B cell (primary cell): ENCODE data around the gene GPLD1. TPM values are rescaled to one million over a fixed set of nuclear protein-coding genes. Genes with fewer than 3 reads are reported as not detected.

Source experiments
- ATAC-seq: fragments of 200-7000 bp; cut with Tn5 transposase; one replicate; pipeline ENCODE4 v1.10.0; 2021; ENCODE audit warnings: low read depth, mild to moderate bottlenecking, moderate number of reproducible peaks, moderate library complexity
- CTCF ChIA-PET: fragments of 350-600 bp; sonication (Branson Sonifier 250); formaldehyde crosslinking; loops from one replicate; lab custom pipeline; 2021; ENCODE audit warnings: antibody characterized with exemption, inconsistent platforms; lab: Charles Lee
- POLR2A ChIA-PET: fragments of 350-600 bp; sonication (Branson Sonifier 250); formaldehyde crosslinking; loops from one replicate; lab custom pipeline; 2021; ENCODE audit warnings: antibody characterized with exemption; lab: Charles Lee
- DNase-seq: peaks from one replicate; pipeline ENCODE4 v3.0.0; 2013
- H2AFZ ChIP-seq: 2 replicates; pipeline ENCODE4 v1.6.1; 2012; ENCODE audit warnings: mild to moderate bottlenecking, low read depth, low read length; ENCODE audit not compliant: insufficient read depth, poor library complexity, severe bottlenecking
- H3K27ac ChIP-seq, 2 donors: 1 replicate in 1 of 2; 2 replicates in 1 of 2; pipeline ENCODE4 v1.5.1; 2012 to 2013; ENCODE audit warnings: low read length in 2 of 2, mild to moderate bottlenecking in 2 of 2, moderate library complexity in 1 of 2
- H3K27me3 ChIP-seq, 4 experiments: fragments of 200-600 bp in 1 of 4; sonication (generic) in 1 of 4; replicated peaks in 1 of 4; 1 replicate in 2 of 4; 2 replicates in 2 of 4; pipeline versions ENCODE4 v1.6.1 to v1.7.0; 2013 to 2016; ENCODE audit warnings: low read length in 3 of 4, mild to moderate bottlenecking in 2 of 4, mixed read lengths in 1 of 4, moderate library complexity in 1 of 4; ENCODE audit not compliant: insufficient read depth in 4 of 4, control insufficient read depth in 3 of 4; ENCODE audit errors: control extremely low read depth in 1 of 4
- H3K36me3 ChIP-seq, 2 experiments: replicated peaks in 1 of 2; 1 replicate in 1 of 2; 2 replicates in 1 of 2; pipeline versions ENCODE4 v1.6.1 to v1.7.1; 2013; ENCODE audit warnings: low read length in 1 of 2; ENCODE audit not compliant: insufficient read depth in 2 of 2, control insufficient read depth in 1 of 2; ENCODE audit errors: control extremely low read depth in 1 of 2, extremely low read depth in 1 of 2
- H3K4me1 ChIP-seq, 2 donors: fragments of 200-600 bp in 1 of 2; sonication (generic) in 1 of 2; 1 replicate in 1 of 2; 2 replicates in 1 of 2; pipeline versions ENCODE4 v1.5.1 to v1.6.1; 2013 to 2017; ENCODE audit warnings: low read length in 2 of 2; ENCODE audit not compliant: control insufficient read depth in 2 of 2, insufficient read depth in 2 of 2
- H3K4me2 ChIP-seq: replicated peaks from 2 replicates; pipeline ENCODE3; 2012; ENCODE audit warnings: mild to moderate bottlenecking, low read depth, low read length; ENCODE audit not compliant: poor library complexity, severe bottlenecking
- H3K4me3 ChIP-seq, 5 experiments: fragments of 200-600 bp in 1 of 5; sonication (generic) in 1 of 5; 1 replicate in 3 of 5; 2 replicates in 2 of 5; pipeline versions ENCODE4 v1.5.1 to v1.7.0; 2011 to 2016; ENCODE audit warnings: low read length in 4 of 5, mild to moderate bottlenecking in 4 of 5, low read depth in 2 of 5, control low read depth in 1 of 5, moderate library complexity in 1 of 5; ENCODE audit not compliant: insufficient read depth in 1 of 5; ENCODE audit errors: control extremely low read depth in 1 of 5, extremely low read depth in 1 of 5
- H3K79me2 ChIP-seq: fragments of 200-600 bp; sonication (generic); one replicate; pipeline ENCODE4 v1.6.0; 2016; ENCODE audit warnings: low read length; ENCODE audit not compliant: control insufficient read depth, insufficient read depth
- H3K9ac ChIP-seq: fragments of 200-600 bp; sonication (generic); 2 replicates; pipeline ENCODE4 v1.6.1; 2017; ENCODE audit warnings: mild to moderate bottlenecking, low read length, moderate library complexity
- H3K9me3 ChIP-seq, 3 donors: one replicate each; pipeline versions ENCODE4 v1.6.1 to v1.7.1; 2013; ENCODE audit warnings: low read length in 2 of 3; ENCODE audit not compliant: control insufficient read depth in 2 of 3, insufficient read depth in 1 of 3; ENCODE audit errors: control extremely low read depth in 1 of 3
- H4K20me1 ChIP-seq: 2 replicates; pipeline ENCODE4 v1.6.0; 2012; ENCODE audit warnings: mild to moderate bottlenecking, low read length; ENCODE audit not compliant: insufficient read depth, control insufficient read depth, poor library complexity, severe bottlenecking
- H3K27ac Mint-ChIP-seq: one replicate; pipeline ENCODE4 v1.8.0; 2021; ENCODE audit warnings: mixed read lengths
- H3K27me3 Mint-ChIP-seq: one replicate; pipeline ENCODE4 v1.8.0; 2021; ENCODE audit warnings: mixed read lengths
- H3K4me1 Mint-ChIP-seq: one replicate; pipeline ENCODE4 v1.8.0; 2021; ENCODE audit warnings: mixed read lengths
- H3K4me3 Mint-ChIP-seq: one replicate; pipeline ENCODE4 v1.8.0; 2021; ENCODE audit warnings: mixed read lengths
- H3K9me3 Mint-ChIP-seq: one replicate; pipeline ENCODE4 v1.8.0; 2022; ENCODE audit warnings: mixed read lengths; ENCODE audit not compliant: insufficient read depth
- CTCF ChIP-seq: fragments of 200-600 bp; IDR thresholded peaks from one replicate; pipeline ENCODE4 v1.8.0; 2022; ENCODE audit warnings: antibody characterized with exemption, mild to moderate bottlenecking
- EZH2 ChIP-seq: IDR thresholded peaks from 2 replicates; pipeline ENCODE4 v1.6.1; 2012; ENCODE audit warnings: borderline replicate concordance, low read depth, mild to moderate bottlenecking, moderate library complexity, low read length; ENCODE audit not compliant: insufficient read depth, poor library complexity, severe bottlenecking
- WGBS: methylation state at CpG from one replicate; pipeline ENCODE4 v1.1.5; 2013; ENCODE audit warnings: missing lambda C conversion rate; ENCODE audit not compliant: insufficient coverage; 5-methylcytosine and 5-hydroxymethylcytosine counted together
- intact Hi-C: fragments of 100-400 bp; cut with micrococcal nuclease; formaldehyde crosslinking; loops from one replicate; pipeline ENCODE4 v1.10.0; 2022
- polyA plus RNA-seq: library from polyadenylated mRNA; depleted of rRNA; stranded (reverse); fragments of >200 nt; gene quantifications from 2 replicates; pipeline ENCODE4 v1.2.3, GENCODE V29; 2012
- total RNA-seq, 2 donors: library from RNA; stranded (reverse); fragments of 120-200 nt in 1 of 2; gene quantifications; 1 replicate in 1 of 2; 2 replicates in 1 of 2; pipeline versions ENCODE4 v1.2.3 to v1.2.4, GENCODE V29; 2013 to 2022

Gene GPLD1
- total and polyA plus RNA-seq, 2 donors (not counting 1 experiment from before 2014, with no cell fraction given) = 1.9 to 7.0 TPM

- no peak overlapping the region for H3K27ac ChIP-seq
- no peaks in the 10 kb centered on the region for H3K9me3 Mint-ChIP-seq
- peaks cover 4% of the 10 kb centered on the region for H3K4me1 Mint-ChIP-seq
- no peaks in the 10 kb centered on the region for H3K4me1 ChIP-seq
- no peaks in the 10 kb centered on the region for H3K27me3 ChIP-seq
- peaks cover 0 to 3% (median 0%) of the 10 kb centered on the region in 3 donors for H3K9me3 ChIP-seq
- TF ChIP-seq EZH2 = no peak
- TF ChIP-seq CTCF = no peak
- DNase-seq = no peak
- H3K27ac Mint-ChIP-seq = no peak overlapping the region
- ChIA-PET CTCF (interaction anchor here (1.0 kb wide), 1 partner anchor 18 kb away, joined by 5 read pairs; no protein-coding TSS in a partner anchor), POLR2A (no interaction called here)
- H4K20me1 ChIP-seq = peaks cover 20% of the 10 kb centered on the region
- H3K9ac ChIP-seq = no peak overlapping the region
- no peaks in the 10 kb centered on the region for H3K79me2 ChIP-seq
- no peak overlapping the region for H3K4me3 Mint-ChIP-seq
- no peak overlapping the region for H2AFZ ChIP-seq
- no peak for ATAC-seq
- H3K27me3 Mint-ChIP-seq = no peaks in the 10 kb centered on the region
- WGBS = no CpG with 5 or more reads among the region's 4 CpGs
- H3K4me2 ChIP-seq = no peak overlapping the region
- intact Hi-C loops = no loop called here
- no peak overlapping the region for H3K4me3 ChIP-seq
- H3K36me3 ChIP-seq = peaks cover 20 to 71% of the 10 kb centered on the region in 2 experiments
Observed at GRCh38 chr6:24412294-24412693, 77.1 kb downstream of the GPLD1 start.

GRCh38 chr6:24410622-24411021 is 78.8 kb downstream of the GPLD1 start:
- H3K4me2 ChIP-seq = no peak overlapping the region
- Mint-ChIP-seq H3K27me3 (no peaks in the 10 kb centered on the region), H3K4me1 (peaks cover 4% of the 10 kb centered on the region), H3K27ac (no peak overlapping the region), H3K9me3 (no peaks in the 10 kb centered on the region), H3K4me3 (no peak overlapping the region)
- H3K36me3 ChIP-seq = peaks cover 12 to 65% of the 10 kb centered on the region in 2 experiments
- H3K9me3 ChIP-seq = peaks cover 0 to 3% (median 0%) of the 10 kb centered on the region in 3 donors
- no peaks in the 10 kb centered on the region for H3K4me1 ChIP-seq
- no peaks in the 10 kb centered on the region for H3K27me3 ChIP-seq
- no peak for DNase-seq
- TF ChIP-seq EZH2 (no peak), CTCF (no peak)
- WGBS = no CpG with 5 or more reads among the region's 3 CpGs
- H3K27ac ChIP-seq = no peak overlapping the region
- no peak overlapping the region for H3K9ac ChIP-seq
- intact Hi-C loops = no loop called here
- CTCF ChIA-PET = no interaction called here
- H4K20me1 ChIP-seq = peaks cover 24% of the 10 kb centered on the region
- H2AFZ ChIP-seq = no peak overlapping the region
- ATAC-seq = no peak
- H3K79me2 ChIP-seq = no peaks in the 10 kb centered on the region
- POLR2A ChIA-PET = no interaction called here
- H3K4me3 ChIP-seq = no peak overlapping the region
